Retina (tissue), 1 donor: ENCODE results near the gene P2RX7.

Source experiments
- DNase-seq: peaks from one replicate; pipeline ENCODE4 v3.0.0-alpha.2; 2016

The P2RX7 gene

DNA sequence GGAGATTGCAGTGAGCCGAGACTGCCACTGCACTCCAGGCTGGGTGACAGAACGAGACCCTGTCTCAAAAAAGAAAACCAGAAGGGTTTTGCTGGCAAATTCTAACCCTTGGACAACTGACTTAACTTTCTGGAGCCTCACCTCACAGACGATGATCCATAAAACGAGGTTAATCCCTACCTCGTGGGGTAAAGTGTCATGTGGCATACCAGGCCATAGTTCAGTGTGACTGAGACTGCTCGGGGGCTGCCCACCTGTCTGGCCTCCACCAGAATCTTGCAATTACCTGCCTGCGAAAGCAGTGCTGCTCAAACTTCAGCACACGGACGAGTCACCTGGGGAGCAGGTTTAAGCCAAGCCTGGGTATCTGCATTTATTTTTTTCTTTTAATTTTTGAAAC lies 104.1 kb downstream of the P2RX7 start:
- no peak for DNase-seq

DNA sequence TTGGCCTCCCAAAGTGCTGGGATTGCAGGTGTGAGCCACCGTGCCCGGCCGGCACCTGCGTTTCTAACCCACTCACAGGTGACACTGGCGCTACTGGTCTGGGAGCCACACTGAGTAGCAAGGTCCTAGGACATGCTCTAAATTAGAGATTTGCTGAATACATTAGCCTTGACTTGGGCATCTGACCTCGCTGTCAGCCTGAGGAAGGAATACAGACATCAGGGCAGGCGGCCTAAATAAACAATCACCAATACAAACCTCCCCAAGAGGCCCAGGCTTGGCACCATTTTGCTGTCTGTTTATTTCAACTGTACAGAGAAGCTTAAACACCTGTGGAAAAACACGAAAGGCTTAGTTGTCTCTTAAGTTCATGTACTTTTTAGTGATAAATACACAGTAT lies 104.7 kb downstream of the P2RX7 start:
- no peak for DNase-seq
